ENCODE measurements around the gene DNAH1.

The DNAH1 gene

GRCh38 chr3:52343946-52344600 lies 28.0 kb downstream of the DNAH1 start:
- DNase-seq, result no peak

GRCh38 chr3:52345521-52346109 lies 29.5 kb downstream of the DNAH1 start:
- DNase-seq, result no peak

DNA sequence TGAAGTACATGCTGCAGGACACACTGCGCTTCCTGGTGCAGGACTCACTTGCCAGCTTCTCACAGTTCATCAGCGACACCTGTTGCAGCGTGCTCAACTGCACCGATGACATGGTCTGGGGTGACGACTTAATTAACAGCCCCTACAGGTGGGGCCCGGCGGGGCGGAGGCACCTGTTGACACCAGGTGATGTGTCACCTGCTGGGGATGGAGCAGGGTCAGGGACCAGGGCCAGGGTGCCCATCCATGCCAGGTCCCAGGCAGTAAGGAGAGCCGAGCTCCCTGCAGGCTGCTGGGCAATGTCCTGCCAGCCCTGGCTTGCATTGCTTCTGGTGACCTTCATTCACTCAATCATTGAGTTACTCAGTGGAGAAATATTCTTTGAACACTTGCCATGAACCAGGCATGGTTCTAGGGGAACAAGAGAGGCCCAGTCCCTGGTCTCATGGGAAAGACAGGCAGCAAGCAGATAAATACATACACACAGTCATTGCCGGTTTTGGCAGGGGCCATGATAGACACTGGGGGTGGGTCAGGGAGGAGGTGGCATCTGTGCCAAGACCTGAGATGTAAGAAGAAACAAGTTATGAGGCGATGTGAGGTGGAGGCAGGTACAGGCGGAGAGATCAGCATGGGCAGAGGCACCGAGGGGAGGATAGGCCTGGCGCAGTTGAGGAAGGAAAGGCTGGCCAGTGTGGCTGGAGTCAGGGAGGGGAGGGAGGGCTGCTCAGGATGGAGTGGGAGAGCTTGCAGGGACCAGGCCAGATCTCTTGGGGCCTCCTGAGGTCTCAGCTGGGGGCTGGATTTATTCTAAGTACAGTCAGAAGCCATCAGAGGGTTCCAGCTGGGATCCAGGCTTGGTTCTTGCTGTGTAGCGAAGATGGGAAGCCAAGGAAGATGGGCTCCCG lies 30.8 kb downstream of the DNAH1 start:
- no peak for DNase-seq

GRCh38 chr3:52347716-52348635 lies 31.9 kb downstream of the DNAH1 start:
- no peak for DNase-seq

DNA sequence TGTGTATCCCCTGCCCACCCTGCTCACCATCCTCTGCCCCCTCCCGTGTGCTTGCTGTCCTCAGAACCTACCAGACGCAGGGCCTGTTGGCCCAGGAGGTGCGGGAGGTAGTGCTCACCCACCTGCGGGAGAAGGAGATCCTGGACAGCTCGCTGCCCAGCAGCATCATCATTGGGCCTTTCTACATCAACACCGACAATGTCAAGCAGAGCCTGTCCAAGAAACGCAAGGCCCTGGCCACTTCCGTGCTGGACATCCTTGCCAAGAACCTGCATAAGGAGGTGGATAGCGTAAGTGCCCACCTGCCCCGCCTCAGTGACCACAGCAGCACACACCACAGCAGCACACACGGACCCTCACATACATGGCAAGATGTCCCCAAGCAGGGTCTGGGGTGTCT lies 33.0 kb downstream of the DNAH1 start:
- no peak for DNase-seq

GRCh38 chr3:52349611-52350395 lies 33.7 kb downstream of the DNAH1 start:
- no peak for DNase-seq

DNA sequence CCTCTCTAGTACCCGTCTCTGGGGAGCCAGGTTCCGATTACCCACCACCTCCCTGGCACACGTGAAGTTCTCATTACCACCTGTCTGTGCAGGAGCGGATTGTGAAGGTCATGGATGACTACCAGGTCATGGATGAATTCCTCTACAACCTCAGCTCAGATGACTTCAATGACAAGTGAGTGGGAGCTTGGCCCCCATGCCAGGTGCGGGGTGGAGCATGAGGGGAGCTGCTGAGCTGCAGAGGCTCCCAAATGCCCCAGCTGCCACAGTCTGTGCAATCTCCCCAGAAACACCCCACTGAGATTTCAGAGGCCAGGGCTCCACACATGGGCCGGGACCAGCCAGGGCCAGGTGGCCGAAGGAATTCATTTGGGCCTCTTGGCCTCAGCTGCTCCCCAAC lies 34.3 kb downstream of the DNAH1 start:
- DNase-seq, result no peak

GRCh38 chr3:52350981-52351761 lies 35.1 kb downstream of the DNAH1 start:
- no peak for DNase-seq

DNA sequence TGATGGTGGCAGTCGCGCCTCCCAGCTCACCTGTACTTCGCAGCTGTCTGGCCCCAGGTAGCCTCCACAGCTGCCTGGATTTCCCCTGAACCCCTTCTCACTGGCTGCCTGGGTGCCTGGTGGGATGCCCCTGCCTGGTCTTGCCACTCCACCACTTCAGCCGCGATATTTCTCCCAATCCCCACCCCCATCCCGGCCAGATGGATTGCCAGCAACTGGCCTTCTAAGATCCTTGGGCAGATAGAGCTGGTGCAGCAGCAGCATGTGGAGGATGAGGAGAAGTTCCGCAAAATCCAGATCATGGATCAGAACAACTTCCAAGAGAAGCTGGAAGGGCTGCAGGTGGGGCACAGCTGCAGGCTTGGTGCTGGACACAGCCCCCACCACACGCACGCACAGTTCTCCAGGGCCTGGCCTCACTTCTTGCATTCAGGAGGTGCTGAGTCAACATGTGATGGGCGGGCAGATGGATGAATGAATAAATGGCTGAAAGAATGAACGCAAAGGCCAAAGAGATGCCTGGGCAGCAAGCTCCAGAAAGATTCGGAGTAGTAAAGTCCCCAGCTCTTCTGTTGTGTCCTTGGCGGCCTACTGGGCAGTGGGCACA lies 35.7 kb downstream of the DNAH1 start:
- DNase-seq, result no peak

DNA sequence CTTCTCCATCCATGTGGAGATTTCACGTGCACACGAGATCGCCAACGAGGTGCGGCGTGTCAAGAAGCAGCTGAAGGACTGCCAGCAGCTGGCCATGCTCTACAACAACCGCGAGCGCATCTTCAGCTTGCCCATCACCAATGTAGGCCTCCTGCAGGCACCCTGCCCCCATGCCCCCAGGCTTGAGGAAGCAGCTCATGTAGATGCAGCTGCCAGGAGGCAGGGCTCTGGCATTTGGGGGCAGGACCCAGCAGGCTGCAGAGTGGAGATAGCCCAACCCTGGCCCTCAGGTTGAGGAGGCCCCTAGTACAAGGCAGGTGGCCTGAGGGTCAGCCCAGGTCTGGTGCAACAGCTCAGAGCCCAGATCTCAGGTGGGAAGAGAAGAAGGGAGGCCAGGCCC lies 36.4 kb downstream of the DNAH1 start:
- DNase-seq, result no peak

DNA sequence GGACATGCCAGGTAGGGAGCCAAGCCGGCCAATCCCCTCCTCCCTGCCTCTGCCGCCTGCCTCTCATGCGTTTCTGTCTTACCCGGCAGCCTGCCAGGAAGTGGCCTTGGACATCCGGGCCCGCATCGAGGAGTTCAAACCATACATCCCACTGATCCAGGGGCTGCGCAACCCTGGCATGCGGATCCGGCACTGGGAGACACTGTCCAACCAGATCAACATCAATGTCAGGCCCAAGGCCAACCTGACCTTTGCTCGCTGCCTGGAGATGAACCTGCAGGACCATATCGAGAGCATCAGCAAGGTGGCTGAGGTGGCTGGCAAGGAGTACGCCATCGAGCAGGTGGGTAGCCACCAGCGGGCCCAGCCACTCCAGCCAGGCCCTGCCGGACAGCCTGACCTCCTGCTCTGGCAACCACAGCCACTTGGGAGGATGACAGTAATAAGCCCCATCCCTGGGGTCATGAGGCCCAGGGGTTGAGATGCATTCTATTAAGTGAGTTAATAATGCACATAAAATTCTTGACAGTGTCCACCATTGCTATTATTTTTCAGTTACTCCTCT lies 37.3 kb downstream of the DNAH1 start:
- DNase-seq, result no peak

DNA sequence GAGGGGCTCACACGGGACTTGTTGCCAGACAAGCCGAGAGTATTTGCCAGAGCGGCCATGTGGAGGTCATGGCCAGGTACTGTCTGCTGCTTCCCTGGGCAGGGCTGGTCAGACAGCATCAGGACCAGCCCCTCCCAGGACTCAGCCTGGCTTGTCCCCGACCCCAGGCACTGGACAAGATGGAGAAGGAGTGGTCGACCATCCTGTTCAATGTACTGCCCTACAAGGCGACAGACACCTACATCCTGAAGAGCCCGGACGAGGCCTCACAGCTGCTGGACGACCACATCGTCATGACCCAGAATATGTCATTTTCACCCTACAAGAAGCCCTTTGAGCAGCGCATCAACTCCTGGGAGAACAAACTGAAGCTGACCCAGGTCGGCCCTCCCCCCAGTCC lies 38.6 kb downstream of the DNAH1 start:
- no peak for DNase-seq

GRCh38 chr3:52355526-52355925 lies 39.4 kb downstream of the DNAH1 start:
- DNase-seq, result no peak

DNA sequence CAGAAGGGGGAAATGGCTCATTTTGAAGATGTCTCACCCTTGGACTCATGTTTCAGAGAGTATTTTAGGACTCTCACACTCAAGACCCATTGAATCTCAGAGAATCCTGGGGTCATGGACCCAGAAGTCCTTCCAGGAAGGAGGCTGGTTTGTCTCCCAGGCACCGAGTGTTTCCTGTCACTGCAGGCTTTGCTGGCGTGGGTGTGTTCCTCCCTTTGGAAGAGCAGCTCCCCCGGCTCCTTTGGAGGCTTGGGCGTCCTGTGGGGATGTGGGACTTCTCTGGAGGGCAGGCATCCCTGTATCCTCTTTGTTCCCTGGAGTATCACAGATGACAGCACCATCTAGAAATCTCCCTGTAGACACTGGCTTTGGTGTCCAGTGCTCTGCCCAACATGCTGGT lies 40.0 kb downstream of the DNAH1 start:
- DNase-seq, result no peak

- no peak for DNase-seq
These were observed 41.3 kb downstream of the DNAH1 start for GRCh38 chr3:52357151-52358080.

DNA sequence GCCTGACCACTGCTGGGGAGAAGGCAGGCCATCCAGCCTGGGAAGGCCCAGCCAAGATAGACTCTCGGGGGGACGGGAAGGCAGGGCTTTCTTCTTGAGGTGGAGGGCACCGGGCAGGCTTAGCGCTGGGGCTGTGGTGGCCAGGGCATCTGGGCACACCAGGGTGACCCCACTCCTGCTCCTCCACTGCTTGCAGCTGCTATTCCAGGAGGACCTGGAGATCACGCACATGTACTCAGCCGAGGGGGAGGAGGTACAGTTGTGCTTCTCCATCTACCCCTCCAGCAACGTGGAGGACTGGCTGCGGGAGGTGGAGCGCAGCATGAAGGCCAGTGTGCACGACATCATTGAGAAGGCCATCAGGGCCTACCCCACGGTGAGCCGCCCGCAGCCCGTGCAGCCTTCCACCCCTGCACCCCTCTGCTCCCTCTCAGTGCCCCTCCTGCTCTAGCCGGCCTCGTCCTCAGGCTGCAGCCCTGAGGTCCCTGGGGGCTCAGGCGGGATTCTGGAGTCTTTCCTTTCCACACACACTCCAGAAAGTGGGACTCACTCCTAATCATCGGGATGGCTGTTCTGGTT lies 42.3 kb downstream of the DNAH1 start:
- no peak for DNase-seq

GRCh38 chr3:52359116-52359855 lies 43.2 kb downstream of the DNAH1 start:
- DNase-seq, result no peak

- no peak for DNase-seq
These were observed 44.9 kb downstream of the DNAH1 start for GRCh38 chr3:52361011-52361410.
